SK-N-SH treated with all-trans-retinoic acid at 6 μM for 48 hours (cell line): ENCODE measurements around the gene SCG2.

ENCODE experiments used
- ATAC-seq: fragments of 200-7000 bp; cut with Tn5 transposase; 3 replicates; pipeline ENCODE4 v1.9.1; 2020; ENCODE audit warnings: mild to moderate bottlenecking, moderate library complexity
- ARNTL ChIP-seq: fragments of 450-650 bp; formaldehyde crosslinking; IDR thresholded peaks from 2 replicates; pipeline ENCODE4 v1.5.0; 2020; ENCODE audit warnings: low read depth, mild to moderate bottlenecking, moderate library complexity, borderline replicate concordance
- BACH2 ChIP-seq: fragments of 250-450 bp; sonication (Bioruptor Pico); IDR thresholded peaks from 2 replicates; pipeline ENCODE4 v1.9.0; 2021; ENCODE audit warnings: mild to moderate bottlenecking, borderline replicate concordance
- CREB5 ChIP-seq: fragments of 250-450 bp; sonication (Bioruptor Pico); IDR thresholded peaks from 2 replicates; pipeline ENCODE4 v1.5.1; 2020; ENCODE audit warnings: low read depth, mild to moderate bottlenecking, moderate library complexity
- CSDC2 ChIP-seq: fragments of 250-450 bp; sonication (Bioruptor Pico); IDR thresholded peaks from 2 replicates; pipeline ENCODE4 v1.5.0; 2020; ENCODE audit warnings: mild to moderate bottlenecking, moderate library complexity
- CSRNP3 ChIP-seq: fragments of 250-450 bp; sonication (Bioruptor Pico); IDR thresholded peaks from 2 replicates; pipeline ENCODE4 v1.5.1; 2021; ENCODE audit warnings: mild to moderate bottlenecking, moderate library complexity
- ESRRG ChIP-seq: fragments of 250-450 bp; sonication (Bioruptor Pico); IDR thresholded peaks from 2 replicates; pipeline ENCODE4 v1.6.1; 2021; ENCODE audit warnings: mild to moderate bottlenecking
- GLIS3 ChIP-seq: fragments of 250-450 bp; sonication (Bioruptor Pico); IDR thresholded peaks from 2 replicates; pipeline ENCODE4 v1.5.0; 2020; ENCODE audit warnings: mild to moderate bottlenecking, moderate library complexity
- ISL1 ChIP-seq: fragments of 250-450 bp; sonication (Bioruptor Pico); IDR thresholded peaks from 2 replicates; pipeline ENCODE4 v2.1.2; 2022; ENCODE audit warnings: mild to moderate bottlenecking, moderate library complexity
- OSR1 ChIP-seq: fragments of 250-450 bp; sonication (Bioruptor Pico); IDR thresholded peaks from 2 replicates; pipeline ENCODE4 v1.8.0; 2022; ENCODE audit warnings: moderate library complexity, mild to moderate bottlenecking, inconsistent platforms
- PATZ1 ChIP-seq: fragments of 250-450 bp; sonication (Bioruptor Pico); IDR thresholded peaks from 2 replicates; pipeline ENCODE4 v1.8.0; 2020; ENCODE audit warnings: mild to moderate bottlenecking, moderate library complexity, borderline replicate concordance
- POU6F1 ChIP-seq: fragments of 250-450 bp; sonication (Bioruptor Pico); IDR thresholded peaks from 2 replicates; pipeline ENCODE4 v1.8.0; 2021; ENCODE audit warnings: low read depth, mild to moderate bottlenecking, moderate library complexity, borderline replicate concordance
- PPARA ChIP-seq: fragments of 250-450 bp; sonication (Bioruptor Pico); IDR thresholded peaks from 2 replicates; pipeline ENCODE4 v1.5.0; 2020; ENCODE audit warnings: mild to moderate bottlenecking, borderline replicate concordance
- RARB ChIP-seq: fragments of 250-450 bp; sonication (Bioruptor Pico); IDR thresholded peaks from 2 replicates; pipeline ENCODE4 v1.8.0; 2021; ENCODE audit warnings: mild to moderate bottlenecking, moderate library complexity
- TCF4 ChIP-seq: fragments of 250-450 bp; sonication (Bioruptor Pico); IDR thresholded peaks from 2 replicates; pipeline ENCODE4 v1.8.0; 2021; ENCODE audit warnings: mild to moderate bottlenecking, moderate library complexity, borderline replicate concordance
- TOX ChIP-seq: fragments of 250-450 bp; sonication (Bioruptor Pico); IDR thresholded peaks from 2 replicates; pipeline ENCODE4 v1.8.0; 2021; ENCODE audit warnings: mild to moderate bottlenecking, moderate library complexity, borderline replicate concordance
- ZC3H10 ChIP-seq: fragments of 250-450 bp; sonication (Bioruptor Pico); IDR thresholded peaks from 2 replicates; pipeline ENCODE4 v1.5.1; 2021; ENCODE audit warnings: mild to moderate bottlenecking, moderate library complexity
- ZFP3 ChIP-seq: fragments of 250-450 bp; sonication (Bioruptor Pico); IDR thresholded peaks from 2 replicates; pipeline ENCODE4 v1.5.0; 2020; ENCODE audit warnings: mild to moderate bottlenecking, moderate library complexity
- ZFP30 ChIP-seq: fragments of 450-650 bp; formaldehyde crosslinking; IDR thresholded peaks from 2 replicates; pipeline ENCODE4 v1.5.0; 2022; ENCODE audit warnings: mild to moderate bottlenecking, moderate library complexity
- ZNF565 ChIP-seq: fragments of 450-650 bp; formaldehyde crosslinking; conservative IDR thresholded peaks from 2 replicates; pipeline ENCODE4 v1.5.0; 2020; ENCODE audit warnings: low read depth, mild to moderate bottlenecking, moderate library complexity
- ZNF8 ChIP-seq: fragments of 450-650 bp; formaldehyde crosslinking; IDR thresholded peaks from 2 replicates; pipeline ENCODE4 v1.5.0; 2020; ENCODE audit warnings: mild to moderate bottlenecking, moderate library complexity

The SCG2 gene

GRCh38 chr2:223588251-223588650, 13.9 kb downstream of the SCG2 start:
- TF ChIP-seq ZNF565 (CRISPR knock-in tag) (no peak), PPARA (CRISPR knock-in tag) (no peak), ISL1 (CRISPR knock-in tag) (no peak), ZFP30 (CRISPR knock-in tag) (no peak), TCF4 (CRISPR knock-in tag) (no peak), PATZ1 (CRISPR knock-in tag) (no peak), ZFP3 (CRISPR knock-in tag) (no peak), OSR1 (CRISPR knock-in tag) (no peak), CREB5 (no peak), ARNTL (CRISPR knock-in tag) (no peak), ZC3H10 (no peak), ZNF8 (CRISPR knock-in tag) (no peak), BACH2 (CRISPR knock-in tag) (no peak), ESRRG (no peak), CSDC2 (CRISPR knock-in tag) (no peak), POU6F1 (CRISPR knock-in tag) (no peak), RARB (no peak), TOX (CRISPR knock-in tag) (no peak)
- no peak for ATAC-seq

GRCh38 chr2:223587301-223587700, 14.9 kb downstream of the SCG2 start:
- TF ChIP-seq TOX (CRISPR knock-in tag) (no peak), ZNF565 (CRISPR knock-in tag) (no peak), PATZ1 (CRISPR knock-in tag) (no peak), POU6F1 (CRISPR knock-in tag) (no peak), CREB5 (no peak), ESRRG (no peak), CSDC2 (CRISPR knock-in tag) (no peak), PPARA (CRISPR knock-in tag) (no peak)
- TF ChIP-seq, all 23 proteins: peak for 0
- no peak for ATAC-seq

- ATAC-seq, result peak; percentile 30; the same call in 2 of the 3 replicates
- TF ChIP-seq GLIS3 (CRISPR knock-in tag) (no peak), ZFP30 (CRISPR knock-in tag) (no peak), CREB5 (no peak), TCF4 (CRISPR knock-in tag) (no peak), ISL1 (CRISPR knock-in tag) (peak; percentile 49), BACH2 (CRISPR knock-in tag) (no peak), CSRNP3 (CRISPR knock-in tag) (no peak)
Observed at GRCh38 chr2:223586261-223586660, 15.9 kb downstream of the SCG2 start.
